ENCODE measurements around the gene TTC28.
"Not testable (repeated sequence)": the region's sequence is repeated elsewhere in the genome, so short reads cannot be mapped to it uniquely, and the experiment has no call there.

Gene TTC28

DNA sequence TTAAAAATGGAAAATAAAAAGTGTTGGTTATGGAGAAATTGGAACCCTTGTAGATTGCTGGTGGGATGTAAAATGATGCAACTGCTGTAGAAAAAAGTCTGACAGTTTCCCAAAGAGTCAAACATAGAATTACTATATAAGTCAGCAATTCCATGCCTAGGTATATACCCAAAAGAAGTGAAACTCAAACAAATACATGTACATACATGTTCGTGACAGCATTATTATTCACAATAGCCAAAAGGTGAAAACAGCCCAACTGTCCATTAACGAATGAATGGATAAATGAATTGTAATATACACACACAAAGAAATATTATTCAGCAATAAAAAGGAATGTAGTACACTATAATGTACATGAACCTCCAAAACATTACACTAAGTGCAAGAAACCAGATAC lies 116.0 kb downstream of the TTC28 start:
- no peak for TF ChIP-seq CTCF (IDR thresholded peaks at IDR 0.05; ENCODE audit: borderline replicate concordance, control extremely low read depth, extremely low read depth, insufficient read depth, missing control alignments)
- no peak for DNase-seq (ENCODE audit: low spot score)
- in situ Hi-C loops (cut with MboI; ENCODE audit: low sequenced_read_pairs, unreplicated experiment), result no loop called here

- TF ChIP-seq CTCF (IDR thresholded peaks at IDR 0.05; ENCODE audit: borderline replicate concordance, control extremely low read depth, extremely low read depth, insufficient read depth, missing control alignments), result no peak
- in situ Hi-C loops (cut with MboI; ENCODE audit: low sequenced_read_pairs, unreplicated experiment), result no loop called here
- DNase-seq (ENCODE audit: low spot score), result no peak
Measured at GRCh38 chr22:28562324-28562723, 117.3 kb downstream of the TTC28 start.

DNA sequence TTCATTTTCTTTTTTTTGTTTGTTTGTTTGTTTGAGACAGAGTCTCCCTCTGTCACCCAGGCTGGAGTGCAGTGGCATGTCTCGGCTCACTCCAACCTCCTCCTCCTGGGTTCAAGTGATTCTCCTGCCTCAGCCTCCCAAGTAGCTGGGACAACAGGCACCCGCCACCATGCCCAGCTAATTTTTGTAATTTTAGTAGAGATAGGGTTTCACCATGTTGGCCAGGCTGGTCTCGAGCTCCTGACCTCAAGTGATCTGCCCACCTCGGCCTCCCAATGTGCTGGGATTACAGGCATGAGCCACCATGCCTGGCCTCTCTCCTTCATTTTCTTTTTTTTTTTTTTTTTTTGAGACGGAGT lies 118.9 kb downstream of the TTC28 start:
- in situ Hi-C loops (cut with MboI; ENCODE audit: low sequenced_read_pairs, unreplicated experiment); DNase-seq (ENCODE audit: low spot score): not testable (repeated sequence)

GRCh38 chr22:28560046-28560742 lies 119.4 kb downstream of the TTC28 start:
- TF ChIP-seq CTCF (IDR thresholded peaks at IDR 0.05; ENCODE audit: borderline replicate concordance, control extremely low read depth, extremely low read depth, insufficient read depth, missing control alignments), result no peak
- DNase-seq (ENCODE audit: low spot score), result no peak
- in situ Hi-C loops (cut with MboI; ENCODE audit: low sequenced_read_pairs, unreplicated experiment), result no loop called here

DNA sequence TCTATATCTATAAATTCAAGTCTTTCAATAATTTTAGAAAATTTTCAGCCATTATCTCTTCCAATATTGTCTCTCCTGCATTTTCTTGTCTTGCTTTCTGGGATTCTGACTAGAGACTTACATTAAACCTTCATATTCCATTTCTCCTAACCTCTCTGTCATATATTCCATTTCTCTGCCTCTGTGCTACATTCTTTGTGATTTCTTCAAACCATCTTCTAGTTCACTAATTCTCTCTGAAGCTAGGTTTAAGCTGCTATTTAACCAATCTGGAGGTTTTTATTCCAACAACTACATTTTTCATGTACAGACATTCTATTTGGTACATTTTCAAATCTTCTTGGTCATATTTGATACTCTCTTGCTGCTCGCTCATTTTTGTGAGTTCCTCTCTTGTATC lies 122.5 kb downstream of the TTC28 start:
- in situ Hi-C loops (cut with MboI; ENCODE audit: low sequenced_read_pairs, unreplicated experiment), result no loop called here
- no peak for TF ChIP-seq CTCF (IDR thresholded peaks at IDR 0.05; ENCODE audit: borderline replicate concordance, control extremely low read depth, extremely low read depth, insufficient read depth, missing control alignments)
- no peak for DNase-seq (ENCODE audit: low spot score)

DNA sequence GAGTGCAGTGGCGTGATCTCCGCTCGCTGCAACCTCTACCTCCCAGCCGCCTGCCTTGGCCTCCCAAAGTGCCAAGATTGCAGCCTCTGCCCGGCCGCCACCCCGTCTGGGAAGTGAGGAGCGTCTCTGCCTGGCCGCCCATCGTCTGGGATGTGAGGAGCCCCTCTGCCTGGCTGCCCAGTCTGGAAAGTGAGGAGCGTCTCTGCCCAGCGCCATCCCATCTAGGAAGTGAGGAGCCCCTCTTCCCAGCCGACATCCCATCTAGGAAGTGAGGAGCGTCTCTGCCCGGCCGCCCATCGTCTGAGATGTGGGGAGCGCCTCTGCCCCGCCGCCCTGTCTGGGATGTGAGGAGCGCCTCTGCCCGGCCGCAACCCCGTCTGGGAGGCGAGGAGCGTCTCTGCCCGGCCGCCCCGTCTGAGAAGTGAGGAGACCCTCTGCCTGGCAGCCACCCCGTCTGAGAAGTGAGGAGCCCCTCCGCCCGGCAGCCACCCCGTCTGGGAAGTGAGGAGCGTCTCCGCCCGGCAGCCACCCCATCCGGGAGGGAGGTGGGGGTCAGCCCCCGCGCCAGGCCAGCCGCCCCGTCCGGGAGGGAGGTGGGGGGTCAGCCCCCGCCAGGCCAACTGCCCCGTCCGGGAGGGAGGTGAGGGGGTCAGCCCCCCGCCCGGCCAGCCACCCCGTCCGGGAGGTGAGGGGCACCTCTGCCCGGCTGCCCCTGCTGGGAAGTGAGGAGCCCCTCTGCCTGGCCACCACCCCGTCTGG lies 126.4 kb downstream of the TTC28 start:
- in situ Hi-C loops (cut with MboI; ENCODE audit: low sequenced_read_pairs, unreplicated experiment); DNase-seq (ENCODE audit: low spot score): not testable (repeated sequence)

DNA sequence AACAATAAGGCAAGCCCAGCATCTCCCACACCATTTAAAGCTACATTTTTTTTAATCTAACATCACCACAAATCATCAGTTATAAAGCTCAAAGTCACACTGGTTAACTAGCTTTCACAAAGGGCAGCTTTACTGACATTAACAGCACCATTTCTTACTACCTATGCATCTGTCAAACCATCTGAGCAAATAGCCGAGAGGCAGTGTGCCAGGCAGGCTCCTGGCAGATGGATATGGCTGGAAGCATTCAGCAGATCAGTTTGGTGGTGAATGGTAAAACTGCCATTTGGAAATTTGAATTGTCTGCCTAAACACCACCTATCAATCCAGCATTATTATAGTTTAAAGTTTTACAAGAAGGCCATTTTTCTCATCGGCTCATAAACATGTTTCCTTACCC lies 131.2 kb downstream of the TTC28 start:
- no peak for DNase-seq (ENCODE audit: low spot score)
- in situ Hi-C loops (cut with MboI; ENCODE audit: low sequenced_read_pairs, unreplicated experiment), result no loop called here
- TF ChIP-seq CTCF (IDR thresholded peaks at IDR 0.05; ENCODE audit: borderline replicate concordance, control extremely low read depth, extremely low read depth, insufficient read depth, missing control alignments), result no peak
